CD4-positive, alpha-beta memory T cell (primary cell): ENCODE results near the gene CCDC51. TPM values are rescaled to one million over a fixed set of nuclear protein-coding genes. Genes with fewer than 3 reads are reported as not detected.

Experiments used
- CTCF ChIA-PET: fragments of 350-600 bp; sonication (Branson Sonifier 250); formaldehyde crosslinking; loops from one replicate; lab custom pipeline; 2021; ENCODE audit warnings: inconsistent platforms; ENCODE audit not compliant: partially characterized antibody; lab: Charles Lee
- POLR2A ChIA-PET: fragments of 350-600 bp; sonication (Branson Sonifier 250); formaldehyde crosslinking; loops from one replicate; lab custom pipeline; 2021; ENCODE audit not compliant: partially characterized antibody; lab: Charles Lee
- DNase-seq, 5 donors: peaks; one replicate each; pipeline versions ENCODE4 v3.0.0 to v3.0.0-alpha.2; 2020 to 2022; ENCODE audit warnings: mixed read lengths in 1 of 5
- H3K27ac ChIP-seq: one replicate; pipeline ENCODE4 v1.7.0; 2013; ENCODE audit warnings: low read depth, low read length
- H3K27me3 ChIP-seq: 2 replicates; pipeline ENCODE4 v1.7.0; 2013; ENCODE audit warnings: mild to moderate bottlenecking, low read length, moderate library complexity; ENCODE audit not compliant: insufficient read depth
- H3K36me3 ChIP-seq: 2 replicates; pipeline ENCODE4 v1.7.0; 2013; ENCODE audit warnings: mild to moderate bottlenecking, low read length, moderate library complexity; ENCODE audit not compliant: insufficient read depth
- H3K4me1 ChIP-seq: 2 replicates; pipeline ENCODE4 v1.7.0; 2013; ENCODE audit warnings: mild to moderate bottlenecking, low read length, moderate library complexity; ENCODE audit not compliant: insufficient read depth
- H3K4me3 ChIP-seq, 2 donors: one replicate each; pipeline ENCODE4 v1.7.0; 2013; ENCODE audit warnings: low read length in 2 of 2, mild to moderate bottlenecking in 1 of 2
- H3K9me3 ChIP-seq, 2 donors: one replicate each; pipeline ENCODE4 v1.7.0; 2013; ENCODE audit warnings: low read length in 2 of 2, control low read depth in 1 of 2; ENCODE audit not compliant: control insufficient read depth in 1 of 2
- H3K27ac Mint-ChIP-seq, 7 donors: one replicate each; pipeline ENCODE4 v1.8.0; 2020 to 2021; ENCODE audit warnings: mixed read lengths in 7 of 7, mild to moderate bottlenecking in 6 of 7, inconsistent platforms in 3 of 7, moderate library complexity in 3 of 7
- H3K27me3 Mint-ChIP-seq, 2 donors: one replicate each; pipeline ENCODE4 v1.8.0; 2020 to 2021; ENCODE audit warnings: mixed read lengths in 2 of 2
- H3K36me3 Mint-ChIP-seq, 2 donors: one replicate each; pipeline ENCODE4 v1.8.0; 2020 to 2021; ENCODE audit warnings: mixed read lengths in 2 of 2, inconsistent platforms in 1 of 2, mild to moderate bottlenecking in 1 of 2
- H3K4me1 Mint-ChIP-seq, 4 donors: one replicate each; pipeline ENCODE4 v1.8.0; 2020 to 2021; ENCODE audit warnings: mixed read lengths in 4 of 4, mild to moderate bottlenecking in 1 of 4
- H3K4me3 Mint-ChIP-seq, 8 donors: one replicate each; pipeline ENCODE4 v1.8.0; 2020 to 2021; ENCODE audit warnings: mixed read lengths in 8 of 8, mild to moderate bottlenecking in 7 of 8, moderate library complexity in 6 of 8, inconsistent platforms in 3 of 8
- H3K9me3 Mint-ChIP-seq, 8 donors: one replicate each; pipeline ENCODE4 v1.8.0; 2020 to 2021; ENCODE audit warnings: mixed read lengths in 8 of 8, mild to moderate bottlenecking in 5 of 8, inconsistent platforms in 3 of 8, moderate library complexity in 1 of 8
- intact Hi-C: fragments of 100-400 bp; cut with micrococcal nuclease; formaldehyde crosslinking; loops from one replicate; pipeline ENCODE4 v1.15.1; 2023
- polyA plus RNA-seq, 2 donors: library from polyadenylated mRNA; unstranded; fragments of 300-500 nt; fragmentation: Illumina TruSeq; gene quantifications; one replicate each; pipeline ENCODE4 v1.2.3, GENCODE V29; 2021
- total RNA-seq, 2 experiments: library from RNA; stranded (reverse); gene quantifications; one replicate each; pipeline ENCODE4 v1.2.3, GENCODE V29; 2021

CCDC51 gene
- total and polyA plus RNA-seq, 4 experiments from 2014 or later, result 5.1 to 13.3 (median 6.0) TPM

GRCh38 chr3:48446043-48446424 is 6.1 kb upstream of the CCDC51 start:
- Mint-ChIP-seq H3K4me3 (peak overlapping the region; percentile 83 to 96 (median 90)), H3K27me3 (no peaks in the 10 kb centered on the region), H3K4me1 (peaks cover 25 to 55% (median 41%) of the 10 kb centered on the region in 4 donors), H3K36me3 (peaks cover 18 to 39% of the 10 kb centered on the region in 2 donors), H3K27ac (peak overlapping the region; percentile 91 to 97 (median 96)), H3K9me3 (peaks cover 0 to 3% (median 0%) of the 10 kb centered on the region in 8 donors)
- Histone ChIP-seq H3K36me3 (peaks cover 31% of the 10 kb centered on the region), H3K27me3 (no peaks in the 10 kb centered on the region), H3K27ac (peak overlapping the region; percentile 68), H3K9me3 (no peaks in the 10 kb centered on the region), H3K4me3 (peak overlapping the region; percentile 48 to 84), H3K4me1 (peaks cover 36% of the 10 kb centered on the region)
- CTCF ChIA-PET, result interaction anchor here (1.0 to 5.0 kb wide), 9 partner anchors 8 to 104 kb away, joined by 3 to 87 read pairs (median 3); no protein-coding TSS in a partner anchor
- DNase-seq, result no peak
- POLR2A ChIA-PET, result interaction anchor here (0.7 to 5.4 kb wide), 16 partner anchors 9 to 258 kb away, joined by 3 to 56 read pairs (median 6); partner anchors contain the start of genes CDC25A, PFKFB4 and PLXNB1
- intact Hi-C loops, result loop anchor here (1.0 kb wide), 2 partner anchors 10 to 33 kb away; no protein-coding TSS in a partner anchor

DNA sequence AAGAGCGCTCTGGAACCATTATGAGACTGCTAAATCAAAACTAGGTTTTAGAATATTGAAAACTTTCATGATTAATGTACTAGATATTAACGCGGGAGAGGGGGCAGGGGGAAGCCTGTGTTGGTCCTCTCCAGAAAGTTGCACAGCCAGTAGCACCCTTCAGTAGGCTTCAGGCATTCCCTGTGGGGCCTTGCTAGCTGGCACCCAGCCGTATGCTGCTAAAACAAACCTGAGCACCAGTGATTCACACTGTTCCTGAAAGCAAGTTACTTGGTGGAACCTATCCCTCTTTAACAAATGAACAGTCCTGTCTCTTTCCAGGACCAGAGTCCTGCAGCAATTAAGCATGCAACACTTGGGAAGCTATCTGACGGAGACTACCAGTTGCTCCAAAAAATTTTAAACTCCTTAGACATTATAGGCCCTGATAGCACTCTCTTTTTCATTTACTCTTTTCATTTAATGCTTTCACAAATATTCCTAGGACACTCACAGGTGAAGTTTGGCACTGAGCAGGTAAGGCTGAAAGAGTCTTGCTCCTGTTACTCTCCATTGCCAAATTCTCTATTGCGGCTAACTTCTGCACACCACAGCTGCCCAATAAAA is 5.5 kb upstream of the CCDC51 start:
- Histone ChIP-seq H3K27me3 (no peaks in the 10 kb centered on the region), H3K4me1 (peaks cover 37% of the 10 kb centered on the region), H3K4me3 (peak overlapping the region in 1 of 2 donors; percentile 84), H3K9me3 (no peaks in the 10 kb centered on the region), H3K27ac (peak overlapping the region; percentile 68), H3K36me3 (peaks cover 31% of the 10 kb centered on the region)
- H3K4me3 Mint-ChIP-seq, result peak overlapping the region; percentile 83 to 96 (median 90)
- DNase-seq, result no peak
- POLR2A ChIA-PET, result interaction anchor here (0.7 to 5.4 kb wide), 10 partner anchors 10 to 269 kb away, joined by 3 to 56 read pairs (median 14); partner anchors contain the start of genes PFKFB4 and PLXNB1
- peaks cover 18 to 45% of the 10 kb centered on the region in 2 donors for H3K36me3 Mint-ChIP-seq
- peaks cover 0 to 3% (median 0%) of the 10 kb centered on the region in 8 donors for H3K9me3 Mint-ChIP-seq
- H3K27ac Mint-ChIP-seq, result peak overlapping the region; percentile 83 to 97 (median 96)
- intact Hi-C loops, result no loop called here
- CTCF ChIA-PET, result interaction anchor here (1.0 to 5.0 kb wide), 9 partner anchors 8 to 104 kb away, joined by 3 to 87 read pairs (median 3); no protein-coding TSS in a partner anchor
- no peaks in the 10 kb centered on the region for H3K27me3 Mint-ChIP-seq
- H3K4me1 Mint-ChIP-seq, result peaks cover 25 to 61% (median 45%) of the 10 kb centered on the region in 4 donors

- peak overlapping the region; percentile 86 for H3K27ac ChIP-seq
- H3K9me3 ChIP-seq, result no peaks in the 10 kb centered on the region
- Mint-ChIP-seq H3K36me3 (peaks cover 14 to 45% of the 10 kb centered on the region in 2 donors), H3K4me1 (peaks cover 24 to 57% (median 42%) of the 10 kb centered on the region in 4 donors), H3K9me3 (peaks cover 0 to 3% (median 0%) of the 10 kb centered on the region in 8 donors), H3K27me3 (no peaks in the 10 kb centered on the region), H3K27ac (peak overlapping the region; percentile 91 to 100 (median 99)), H3K4me3 (peak overlapping the region; percentile 86 to 99 (median 93))
- peaks cover 36% of the 10 kb centered on the region for H3K4me1 ChIP-seq
- DNase-seq, result no peak
- ChIA-PET CTCF (interaction anchor here (1.0 to 4.1 kb wide), 3 partner anchors 31 to 67 kb away, joined by 4 to 41 read pairs (median 30); no protein-coding TSS in a partner anchor), POLR2A (interaction anchor here (1.3 to 3.4 kb wide), 3 partner anchors 26 to 31 kb away, joined by 5 to 48 read pairs (median 29); no protein-coding TSS in a partner anchor)
- H3K27me3 ChIP-seq, result no peaks in the 10 kb centered on the region
- H3K4me3 ChIP-seq, result no peak overlapping the region
- H3K36me3 ChIP-seq, result peaks cover 31% of the 10 kb centered on the region
- intact Hi-C loops, result no loop called here
Observed at GRCh38 chr3:48441940-48442339, 2.0 kb upstream of the CCDC51 start.

- H3K9me3 ChIP-seq, result no peaks in the 10 kb centered on the region
- H3K4me1 ChIP-seq, result peaks cover 34% of the 10 kb centered on the region
- H3K27ac ChIP-seq, result peak overlapping the region; percentile 86
- peak overlapping the region; percentile 86 to 99 (median 93) for H3K4me3 Mint-ChIP-seq
- no peaks in the 10 kb centered on the region for H3K27me3 ChIP-seq
- H3K36me3 Mint-ChIP-seq, result peaks cover 14 to 36% of the 10 kb centered on the region in 2 donors
- H3K4me1 Mint-ChIP-seq, result peaks cover 17 to 45% (median 32%) of the 10 kb centered on the region in 4 donors
- intact Hi-C loops, result loop anchor here (1.0 kb wide), 4 partner anchors 33 to 139 kb away; partner anchors contain the start of gene NME6
- H3K36me3 ChIP-seq, result peaks cover 31% of the 10 kb centered on the region
- peak overlapping the region; percentile 91 to 100 (median 99) for H3K27ac Mint-ChIP-seq
- H3K27me3 Mint-ChIP-seq, result no peaks in the 10 kb centered on the region
- POLR2A ChIA-PET, result interaction anchor here (0.6 to 3.4 kb wide), 24 partner anchors 11 to 1046 kb away, joined by 3 to 48 read pairs (median 5); partner anchors contain the start of genes NDUFAF3, NME6, PFKFB4 and PLXNB1
- H3K9me3 Mint-ChIP-seq, result no peaks in the 10 kb centered on the region
- peak in 3 of 5 donors; percentile 24 to 41 (median 35) for DNase-seq
- CTCF ChIA-PET, result interaction anchor here (0.8 to 4.1 kb wide), 10 partner anchors 27 to 581 kb away, joined by 3 to 41 read pairs (median 8); partner anchors contain the start of genes NDUFAF3, PFKFB4 and UQCRC1
- peak overlapping the region; percentile 93 to 95 for H3K4me3 ChIP-seq
Observed at GRCh38 chr3:48440590-48440958, 655 bp upstream of the CCDC51 start.

- intact Hi-C loops, result no loop called here
- Mint-ChIP-seq H3K27ac (peak overlapping the region in 6 of 7 donors; percentile 26 to 91 (median 80)), H3K36me3 (peaks cover 11 to 28% of the 10 kb centered on the region in 2 donors), H3K9me3 (no peaks in the 10 kb centered on the region), H3K4me1 (peaks cover 18 to 52% (median 39%) of the 10 kb centered on the region in 4 donors), H3K27me3 (no peaks in the 10 kb centered on the region), H3K4me3 (peak overlapping the region in 1 of 8 donors; percentile 10)
- no peaks in the 10 kb centered on the region for H3K9me3 ChIP-seq
- ChIA-PET POLR2A (interaction anchor here (1.2 to 2.9 kb wide), 2 partner anchors 35 to 41 kb away, joined by 3 to 20 read pairs; no protein-coding TSS in a partner anchor), CTCF (interaction anchor here (0.9 to 9.7 kb wide), 10 partner anchors 8 to 205 kb away, joined by 3 to 381 read pairs (median 68); partner anchors contain the start of genes ATRIP, PFKFB4 and SHISA5)
- H3K27ac ChIP-seq, result no peak overlapping the region
- H3K36me3 ChIP-seq, result peaks cover 10% of the 10 kb centered on the region
- peaks cover 38% of the 10 kb centered on the region for H3K4me1 ChIP-seq
- H3K4me3 ChIP-seq, result no peak overlapping the region
- DNase-seq, result no peak
- no peaks in the 10 kb centered on the region for H3K27me3 ChIP-seq
Observed at GRCh38 chr3:48437812-48438211, 2.1 kb downstream of the CCDC51 start.

GRCh38 chr3:48436855-48437254 is 3.1 kb downstream of the CCDC51 start:
- intact Hi-C loops, result loop anchor here (1.0 kb wide), 5 partner anchors 9 to 205 kb away; partner anchors contain the start of gene ATRIP
- Mint-ChIP-seq H3K4me3 (no peak overlapping the region), H3K27ac (no peak overlapping the region), H3K9me3 (no peaks in the 10 kb centered on the region), H3K36me3 (peaks cover 6 to 27% of the 10 kb centered on the region in 2 donors), H3K4me1 (peaks cover 17 to 43% (median 34%) of the 10 kb centered on the region in 4 donors), H3K27me3 (no peaks in the 10 kb centered on the region)
- no peak overlapping the region for H3K4me3 ChIP-seq
- no peaks in the 10 kb centered on the region for H3K9me3 ChIP-seq
- H3K4me1 ChIP-seq, result peaks cover 33% of the 10 kb centered on the region
- CTCF ChIA-PET, result interaction anchor here (0.8 to 9.7 kb wide), 44 partner anchors 9 to 348 kb away, joined by 3 to 381 read pairs (median 12); partner anchors contain the start of genes ATRIP, CDC25A, NME6 and PFKFB4
- POLR2A ChIA-PET, result interaction anchor here (0.5 to 4.6 kb wide), 13 partner anchors 9 to 197 kb away, joined by 3 to 44 read pairs (median 7); partner anchors contain the start of genes ATRIP, SHISA5 and ZNF589
- no peak for DNase-seq
- no peak overlapping the region for H3K27ac ChIP-seq
- peaks cover 4% of the 10 kb centered on the region for H3K36me3 ChIP-seq
- no peaks in the 10 kb centered on the region for H3K27me3 ChIP-seq
